ENCODE measurements around the gene EXD3. TPM values are rescaled to one million over a fixed set of nuclear protein-coding genes. Genes with fewer than 3 reads are reported as not detected.

EXD3 gene
- total and polyA plus RNA-seq, 2 of the 13 experiments (the other 11 are each of a cell fraction or from before 2014, with no cell fraction given), result 2.7 to 4.8 TPM

DNA sequence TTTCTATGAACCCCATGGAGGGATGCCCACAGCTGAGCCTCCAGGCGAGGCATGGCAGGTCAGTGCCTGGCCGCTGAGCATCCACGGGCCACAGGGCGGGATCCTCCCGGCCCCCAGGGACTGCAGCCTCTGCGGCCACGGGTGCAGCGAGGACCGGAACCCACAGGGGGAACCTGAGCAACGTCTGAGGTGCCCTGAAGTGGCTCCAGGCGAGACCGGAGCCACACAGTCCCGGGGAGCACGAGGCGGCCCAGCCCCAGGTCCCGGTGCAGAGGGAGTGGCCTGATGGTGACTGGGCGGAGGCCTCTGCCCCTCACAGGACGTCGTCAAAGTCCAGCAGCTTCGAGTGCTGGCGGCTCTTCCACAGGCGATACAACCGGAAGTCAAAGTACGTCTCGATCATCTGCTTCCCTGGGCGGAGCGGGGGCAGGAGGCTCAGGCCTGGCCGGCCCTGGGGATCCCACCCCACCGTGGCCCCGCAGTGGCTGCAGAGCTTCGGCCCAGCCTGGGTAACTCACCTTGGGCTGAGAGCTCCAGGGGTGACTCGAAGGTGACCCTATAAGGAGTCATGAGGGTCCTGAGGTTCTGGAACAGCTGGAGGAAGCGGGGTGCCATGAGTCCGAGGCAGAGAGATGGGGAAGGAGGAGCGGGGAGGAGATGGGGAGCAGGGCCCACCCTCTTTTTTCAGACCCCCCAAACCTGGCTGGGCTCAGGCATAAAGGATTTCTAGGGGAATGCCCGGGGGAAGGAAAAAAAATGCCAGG lies 26.3 kb upstream of the EXD3 start (continued):
- TF ChIP-seq PCBP1 (IDR thresholded peaks at IDR 0.05; ENCODE audit: borderline replicate concordance, low read depth, low read length), result no peak
- peak; percentile 96 for TF ChIP-seq ZBTB38 (CRISPR knock-in tag; IDR thresholded peaks at IDR 0.05)
- TF ChIP-seq, protein P1, sequence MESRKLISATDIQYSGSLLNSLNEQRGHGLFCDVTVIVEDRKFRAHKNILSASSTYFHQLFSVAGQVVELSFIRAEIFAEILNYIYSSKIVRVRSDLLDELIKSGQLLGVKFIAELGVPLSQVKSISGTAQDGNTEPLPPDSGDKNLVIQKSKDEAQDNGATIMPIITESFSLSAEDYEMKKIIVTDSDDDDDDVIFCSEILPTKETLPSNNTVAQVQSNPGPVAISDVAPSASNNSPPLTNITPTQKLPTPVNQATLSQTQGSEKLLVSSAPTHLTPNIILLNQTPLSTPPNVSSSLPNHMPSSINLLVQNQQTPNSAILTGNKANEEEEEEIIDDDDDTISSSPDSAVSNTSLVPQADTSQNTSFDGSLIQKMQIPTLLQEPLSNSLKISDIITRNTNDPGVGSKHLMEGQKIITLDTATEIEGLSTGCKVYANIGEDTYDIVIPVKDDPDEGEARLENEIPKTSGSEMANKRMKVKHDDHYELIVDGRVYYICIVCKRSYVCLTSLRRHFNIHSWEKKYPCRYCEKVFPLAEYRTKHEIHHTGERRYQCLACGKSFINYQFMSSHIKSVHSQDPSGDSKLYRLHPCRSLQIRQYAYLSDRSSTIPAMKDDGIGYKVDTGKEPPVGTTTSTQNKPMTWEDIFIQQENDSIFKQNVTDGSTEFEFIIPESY (CRISPR knock-in tag; IDR thresholded peaks at IDR 0.05), result 0 out of 2 replicates have a peak, but pooled peaks have one; percentile 22
- no peak for TF ChIP-seq ZNF746 (CRISPR knock-in tag; IDR thresholded peaks at IDR 0.05)
- peak; percentile 56 for TF ChIP-seq AGO2 (optimal IDR thresholded peaks at IDR 0.05; ENCODE audit: low read depth, low read length)
- TF ChIP-seq TOE1 (CRISPR knock-in tag; IDR thresholded peaks at IDR 0.05), result no peak
- no peak for TF ChIP-seq HOXA5 (CRISPR knock-in tag; IDR thresholded peaks at IDR 0.05)
- TF ChIP-seq, protein P2, sequence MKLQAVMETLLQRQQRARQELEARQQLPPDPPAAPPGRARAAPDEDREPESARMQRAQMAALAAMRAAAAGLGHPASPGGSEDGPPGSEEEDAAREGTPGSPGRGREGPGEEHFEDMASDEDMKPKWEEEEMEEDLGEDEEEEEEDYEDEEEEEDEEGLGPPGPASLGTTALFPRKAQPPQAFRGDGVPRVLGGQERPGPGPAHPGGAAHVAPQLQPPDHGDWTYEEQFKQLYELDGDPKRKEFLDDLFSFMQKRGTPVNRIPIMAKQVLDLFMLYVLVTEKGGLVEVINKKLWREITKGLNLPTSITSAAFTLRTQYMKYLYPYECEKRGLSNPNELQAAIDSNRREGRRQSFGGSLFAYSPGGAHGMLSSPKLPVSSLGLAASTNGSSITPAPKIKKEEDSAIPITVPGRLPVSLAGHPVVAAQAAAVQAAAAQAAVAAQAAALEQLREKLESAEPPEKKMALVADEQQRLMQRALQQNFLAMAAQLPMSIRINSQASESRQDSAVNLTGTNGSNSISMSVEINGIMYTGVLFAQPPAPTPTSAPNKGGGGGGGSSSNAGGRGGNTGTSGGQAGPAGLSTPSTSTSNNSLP (IDR thresholded peaks at IDR 0.05; ENCODE audit: low read depth, low read length), result no peak
- TF ChIP-seq BRD4 (CRISPR knock-in tag; IDR thresholded peaks at IDR 0.05), result no peak
- TF ChIP-seq, protein P3, sequence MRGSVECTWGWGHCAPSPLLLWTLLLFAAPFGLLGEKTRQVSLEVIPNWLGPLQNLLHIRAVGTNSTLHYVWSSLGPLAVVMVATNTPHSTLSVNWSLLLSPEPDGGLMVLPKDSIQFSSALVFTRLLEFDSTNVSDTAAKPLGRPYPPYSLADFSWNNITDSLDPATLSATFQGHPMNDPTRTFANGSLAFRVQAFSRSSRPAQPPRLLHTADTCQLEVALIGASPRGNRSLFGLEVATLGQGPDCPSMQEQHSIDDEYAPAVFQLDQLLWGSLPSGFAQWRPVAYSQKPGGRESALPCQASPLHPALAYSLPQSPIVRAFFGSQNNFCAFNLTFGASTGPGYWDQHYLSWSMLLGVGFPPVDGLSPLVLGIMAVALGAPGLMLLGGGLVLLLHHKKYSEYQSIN (CRISPR knock-in tag; IDR thresholded peaks at IDR 0.05; ENCODE audit: borderline replicate concordance), result no peak
- TF ChIP-seq ZNF841 (CRISPR knock-in tag; IDR thresholded peaks at IDR 0.05; ENCODE audit: borderline replicate concordance), result no peak
- TF ChIP-seq SALL1 (CRISPR knock-in tag; IDR thresholded peaks at IDR 0.05), result 0 out of 2 replicates have a peak, but pooled peaks have one; percentile 12
- no peak for TF ChIP-seq ZNF510 (CRISPR knock-in tag; IDR thresholded peaks at IDR 0.05; ENCODE audit: low read depth)
- TF ChIP-seq ZNF747 (CRISPR knock-in tag; IDR thresholded peaks at IDR 0.05; ENCODE audit: borderline replicate concordance), result no peak
- no peak for TF ChIP-seq SRSF4 (IDR thresholded peaks at IDR 0.05; ENCODE audit: low read depth, low read length, poor library complexity, severe bottlenecking)
- no peak for TF ChIP-seq IKZF1 (IDR thresholded peaks at IDR 0.05)
- no peak for TF ChIP-seq NR2F2 (IDR thresholded peaks at IDR 0.05; ENCODE audit: borderline replicate concordance, low read depth)
